ENCODE results near the gene CAPN15.

CAPN15 gene

DNA sequence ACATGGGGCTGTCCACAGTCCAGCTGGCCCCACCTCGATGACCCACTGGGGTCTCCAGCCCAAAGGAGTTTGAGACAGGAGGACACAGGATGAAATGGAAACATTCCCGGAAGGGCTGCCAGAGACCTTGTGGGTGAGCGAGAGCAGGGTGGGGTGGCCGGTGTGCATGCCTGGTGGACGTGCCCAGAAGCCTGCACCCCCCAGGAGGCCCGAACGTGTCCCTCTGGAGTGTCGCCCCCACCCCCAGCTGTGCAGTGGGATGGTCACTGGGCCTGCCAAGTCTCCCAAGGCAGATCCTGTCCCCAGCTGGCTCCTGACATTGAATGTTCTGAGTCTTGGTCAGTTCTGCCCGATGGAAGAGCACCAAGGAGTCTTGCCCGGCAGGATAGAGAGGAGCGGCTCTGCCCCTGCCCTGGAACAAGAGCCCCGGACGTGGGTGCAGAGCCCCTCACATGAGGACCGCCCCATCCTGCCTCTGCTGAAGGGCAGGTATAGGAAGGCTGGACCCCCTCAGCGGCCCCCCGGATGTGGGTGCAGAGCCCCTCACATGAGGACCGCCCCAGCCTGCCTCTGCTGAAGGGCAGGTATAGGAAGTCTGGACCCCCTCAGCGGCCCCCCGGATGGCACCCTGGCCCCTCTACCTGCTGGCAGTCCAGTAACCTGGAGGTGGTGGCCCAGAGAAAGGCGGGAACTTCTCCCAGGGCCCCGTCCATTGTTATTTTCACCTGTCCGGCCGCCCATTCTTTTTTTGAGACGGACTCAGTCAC, 3.1 kb upstream of the CAPN15 start:
- DNase-seq: peak in 1 of 58 donors; percentile 1

DNA sequence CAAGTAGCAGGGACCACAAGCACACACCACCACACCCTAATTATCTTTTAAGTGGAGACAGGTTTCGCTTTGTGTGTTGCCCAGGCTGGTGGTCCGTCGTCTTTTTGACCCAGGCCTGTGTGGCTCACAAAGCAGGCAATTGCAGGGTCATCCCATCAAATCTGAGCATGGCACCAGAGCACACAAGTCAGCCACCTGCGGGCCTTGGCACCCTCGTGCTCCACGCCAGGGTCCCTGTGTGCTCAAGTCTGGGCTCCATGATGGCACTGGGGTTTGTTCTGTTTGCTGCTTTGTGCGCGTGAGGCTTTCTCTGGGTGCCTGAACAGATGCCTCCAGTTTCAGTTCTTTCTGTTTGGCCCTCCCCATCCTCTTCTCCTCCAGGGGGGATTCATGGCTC, 2.4 kb upstream of the CAPN15 start:
- DNase-seq: peak in 2 of 58 donors; percentile 32 to 46

DNA sequence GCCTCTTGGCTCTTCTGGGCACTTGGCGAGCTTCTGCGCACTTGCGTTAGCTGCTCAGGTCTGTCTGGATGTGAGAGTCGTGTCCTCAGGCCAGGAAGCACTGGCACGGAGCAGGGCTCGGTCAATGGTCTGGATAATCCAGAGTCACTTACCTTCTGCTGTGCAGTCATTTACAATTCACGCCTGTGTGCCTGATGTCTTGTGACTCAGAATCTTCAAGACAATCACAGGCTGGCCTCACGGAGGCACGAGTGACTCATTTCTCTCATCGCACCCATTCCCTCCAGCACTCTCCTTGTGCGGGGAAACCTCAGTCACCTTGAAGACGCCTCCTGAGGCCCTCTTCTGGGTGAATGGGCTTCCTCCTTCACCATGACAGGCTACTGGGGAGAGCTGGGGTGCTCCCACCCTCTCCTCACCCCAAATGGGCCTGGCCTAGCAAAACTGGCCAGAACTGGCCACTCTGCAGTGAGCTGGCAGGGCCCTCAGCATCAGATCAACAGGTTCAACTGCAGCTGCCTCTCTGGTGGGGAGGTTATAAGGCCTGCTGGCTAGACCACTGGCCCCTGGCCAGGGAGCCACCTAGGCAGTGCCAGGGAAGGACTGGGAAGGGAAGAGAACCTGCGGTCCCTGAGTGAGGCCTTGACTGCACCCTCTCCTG, 1.9 kb upstream of the CAPN15 start:
- peak in 20 of 58 donors; percentile 13 to 67 (median 32) for DNase-seq

DNA sequence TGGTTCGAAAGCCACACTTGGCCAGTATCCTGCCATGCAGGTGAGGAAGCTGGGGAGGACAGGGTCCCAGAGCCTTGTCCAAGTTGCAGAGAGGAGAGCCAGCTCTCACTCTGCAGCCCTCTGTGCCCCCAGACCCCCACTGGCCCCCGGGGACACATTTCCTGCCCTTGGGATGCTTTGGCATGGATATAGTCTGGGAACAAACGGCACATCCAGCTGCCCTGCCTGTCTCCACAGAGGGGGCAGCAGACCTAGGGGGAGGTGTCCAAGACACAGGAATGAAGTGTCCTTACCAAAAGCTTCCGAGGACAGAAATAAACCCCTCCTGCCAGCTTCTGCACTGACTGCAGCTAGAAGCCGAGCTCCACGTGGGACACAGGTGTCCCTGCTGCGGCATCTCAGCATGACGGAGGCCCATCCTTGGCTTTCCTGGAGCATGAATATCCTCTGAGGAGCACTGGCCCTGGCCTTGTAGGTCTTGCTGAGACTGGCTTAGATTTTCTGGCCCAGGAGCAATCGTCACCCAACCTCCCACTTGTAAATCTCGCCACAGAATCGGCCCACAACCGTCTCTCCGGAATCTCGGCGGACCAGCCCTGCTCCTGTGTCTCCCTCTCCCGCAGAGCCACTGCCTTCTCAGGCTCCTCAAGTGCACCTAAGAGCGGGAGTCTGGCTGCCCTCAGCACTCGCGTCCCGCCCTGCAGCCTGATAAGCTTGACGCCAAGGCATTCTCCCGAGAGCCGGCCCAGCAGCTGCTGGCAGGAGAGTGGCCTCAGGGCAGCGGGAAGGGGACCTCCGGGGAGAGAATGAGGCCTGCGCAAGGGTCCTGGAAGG, 1.1 kb upstream of the CAPN15 start:
- peak in 13 of 58 donors; percentile 42 to 67 (median 49) for DNase-seq

GRCh38 chr16:528111-529011, 849 bp downstream of the CAPN15 start:
- DNase-seq: peak in 2 of 58 donors; percentile 20 to 29

DNA sequence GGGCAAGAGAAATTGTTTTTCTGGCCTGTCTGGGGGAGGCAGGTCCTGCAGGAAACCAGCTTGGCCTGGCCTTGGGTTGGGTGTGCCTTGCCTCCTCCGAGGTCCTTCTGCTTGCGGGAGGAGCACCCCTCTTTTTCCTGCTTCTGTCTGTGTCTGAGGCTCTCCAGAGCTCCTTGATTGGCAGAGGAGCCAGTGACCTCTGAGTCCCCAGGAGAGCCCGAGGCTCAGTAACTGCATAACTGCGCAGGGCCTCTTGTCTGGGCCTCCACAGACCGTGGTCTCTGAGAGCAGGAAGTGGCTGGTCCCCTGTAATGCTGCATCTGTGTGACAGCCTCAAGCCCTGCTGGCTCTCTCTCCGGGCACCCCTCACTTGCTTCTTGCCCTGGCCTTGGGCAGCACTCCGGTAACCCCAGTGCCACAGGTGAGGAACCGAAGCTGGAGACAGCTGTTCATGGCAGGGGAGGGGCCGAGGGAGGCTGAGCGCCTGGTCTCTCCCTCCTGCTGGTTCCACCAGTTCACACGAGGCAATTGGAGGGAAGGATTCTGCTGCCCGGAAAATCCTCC, 1.6 kb downstream of the CAPN15 start:
- no peak for DNase-seq

DNA sequence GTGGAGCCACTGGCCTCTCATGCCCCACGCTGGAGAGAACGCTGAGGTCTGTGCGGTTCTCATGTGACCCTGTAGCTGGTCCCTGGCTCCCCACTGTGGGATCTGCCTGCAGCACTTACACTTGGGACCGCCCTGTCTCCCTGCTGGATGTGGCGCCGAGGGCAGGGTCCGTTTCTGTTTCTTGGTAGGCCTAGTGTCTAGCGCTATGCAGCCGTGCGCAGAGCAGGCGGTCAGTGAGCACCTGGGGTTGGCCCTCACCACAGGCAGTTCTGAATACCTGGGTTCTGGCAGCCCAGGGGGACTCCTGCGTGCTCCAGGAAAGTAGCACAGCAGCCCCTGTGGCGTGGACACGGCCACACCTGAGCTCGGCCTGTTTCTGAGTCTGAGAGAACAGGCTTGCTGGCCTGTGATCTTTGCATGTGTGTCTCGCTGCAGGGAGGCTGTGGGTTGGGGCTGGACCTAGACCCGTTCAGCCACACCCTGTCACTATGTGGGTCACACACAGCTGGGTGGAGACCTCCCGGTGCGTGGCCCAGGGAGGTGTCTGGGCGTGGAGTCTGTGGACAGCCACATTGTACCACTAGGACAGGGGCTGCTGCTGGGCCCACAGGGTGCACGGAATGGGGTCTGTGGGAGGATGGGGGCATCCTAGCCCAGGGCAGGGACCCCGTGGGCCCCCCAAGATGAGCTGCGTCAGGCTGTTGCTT, 2.8 kb downstream of the CAPN15 start:
- no peak for DNase-seq

- DNase-seq: no peak
Measured at GRCh38 chr16:531494-532125, 4.1 kb downstream of the CAPN15 start.

DNA sequence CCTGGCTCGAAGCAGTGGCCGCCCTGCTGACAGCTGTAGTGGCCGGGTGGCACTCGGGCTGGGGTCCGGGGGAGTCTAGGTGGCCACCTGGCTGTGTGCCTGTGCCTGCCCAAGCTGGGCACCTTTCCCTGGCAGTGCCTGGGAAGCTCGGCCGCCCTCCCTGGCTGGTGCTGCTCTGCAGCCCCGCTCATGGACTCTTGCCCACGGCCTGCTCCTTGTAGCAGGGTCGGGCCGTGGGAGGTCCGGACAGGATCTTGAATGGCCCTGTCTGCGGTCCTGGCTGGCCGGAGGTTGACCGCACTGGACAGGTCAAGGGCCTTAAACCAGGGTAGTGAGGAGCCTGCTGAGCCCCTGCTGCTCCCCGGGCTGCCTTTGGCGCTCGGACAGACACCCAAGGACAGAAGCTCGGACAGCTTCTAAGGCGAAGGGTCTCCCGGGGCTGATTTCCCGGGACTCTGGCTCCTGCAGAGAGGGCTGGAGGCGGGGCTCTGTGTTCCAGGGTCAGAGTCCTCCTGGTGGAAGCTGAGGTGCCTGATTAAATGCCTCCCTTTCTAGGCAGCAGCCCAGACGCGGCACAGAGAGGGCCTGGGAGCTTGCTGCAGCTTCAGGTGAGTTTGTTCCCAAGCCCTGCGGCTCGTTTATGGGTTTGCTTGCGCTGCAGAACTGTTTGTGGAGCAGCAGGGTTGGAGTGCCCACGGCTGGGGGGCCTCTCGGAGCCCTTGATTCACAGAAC, 6.0 kb downstream of the CAPN15 start:
- peak in 6 of 58 donors; percentile 11 to 45 (median 20) for DNase-seq

- no peak for DNase-seq
Measured at GRCh38 chr16:534135-534534, 6.6 kb downstream of the CAPN15 start.

GRCh38 chr16:534856-535445, 7.4 kb downstream of the CAPN15 start:
- DNase-seq: no peak

DNA sequence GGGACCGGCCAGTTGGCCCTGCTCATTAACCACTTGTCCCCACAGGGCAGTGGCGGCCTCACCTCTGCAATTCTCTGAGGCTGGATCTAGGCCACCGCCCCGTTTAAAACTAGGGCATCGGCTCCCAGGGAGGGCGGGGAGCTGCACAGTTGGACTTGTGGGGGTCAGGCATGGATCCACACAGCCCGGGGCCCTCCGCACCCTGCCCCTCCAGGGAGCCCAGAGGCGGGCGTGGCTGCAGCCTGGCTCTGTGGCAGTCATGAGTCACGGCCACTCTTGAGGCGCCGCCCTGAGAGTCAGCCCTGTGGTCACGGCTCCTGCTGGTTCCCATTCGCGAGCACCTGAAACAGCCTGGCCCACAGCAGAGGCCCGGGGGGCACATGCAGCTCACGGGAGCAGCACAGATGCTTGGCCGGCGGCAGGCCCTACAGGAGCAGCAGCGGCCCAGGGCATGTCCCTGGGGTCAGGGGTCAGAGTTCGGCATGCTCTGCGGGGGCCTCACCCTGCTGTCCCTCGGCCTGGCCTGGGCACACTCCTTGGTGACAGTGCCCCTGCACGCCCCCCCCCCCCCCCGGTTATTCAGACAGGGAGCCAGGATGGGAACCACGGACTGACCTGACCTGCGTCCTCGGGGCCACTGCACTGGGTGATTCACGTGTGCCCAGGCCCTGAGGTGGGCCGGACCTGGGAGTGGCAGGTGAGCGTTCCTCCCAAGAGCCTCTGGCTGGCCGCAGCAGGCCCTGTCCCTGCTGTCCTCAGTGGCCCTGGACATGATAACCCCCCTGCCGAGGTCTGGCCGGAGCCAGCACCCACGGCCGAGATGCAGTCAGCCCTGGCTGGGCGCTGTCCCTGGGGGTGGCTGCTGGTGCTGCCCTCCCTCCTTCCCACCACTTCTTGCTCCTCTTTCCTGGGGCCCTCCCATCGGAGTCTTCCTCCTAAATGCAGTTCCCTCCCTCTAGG, 8.2 kb downstream of the CAPN15 start:
- no peak for DNase-seq

DNA sequence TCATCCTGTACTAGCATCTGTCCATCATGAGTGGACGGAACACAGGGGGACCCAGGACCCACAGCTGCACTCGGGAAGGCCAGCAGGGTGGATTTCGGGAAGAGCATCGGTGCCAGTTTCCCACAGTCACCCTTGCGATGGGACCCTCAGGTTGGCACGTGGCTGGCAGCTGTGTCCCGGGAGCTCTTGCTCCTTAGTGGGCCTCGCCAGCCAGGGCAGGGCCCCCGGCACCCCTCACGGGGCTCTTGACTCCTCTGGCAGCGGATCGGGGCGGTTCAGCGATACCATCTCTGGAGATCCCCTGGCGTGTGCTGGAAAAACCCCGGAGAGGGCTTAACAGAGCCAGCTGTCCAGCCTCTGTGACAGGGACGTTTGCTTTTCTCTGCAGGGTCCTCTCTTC, 9.2 kb downstream of the CAPN15 start:
- no peak for DNase-seq

- DNase-seq: no peak
Measured at GRCh38 chr16:537415-538335, 10.2 kb downstream of the CAPN15 start.

- DNase-seq: no peak
Measured at GRCh38 chr16:539901-540530, 12.5 kb downstream of the CAPN15 start.

All from anterior cingulate cortex (tissue), 58 donors.